ENCODE measurements around the gene LDLRAD4. TPM values are rescaled to one million over a fixed set of nuclear protein-coding genes. Genes with fewer than 3 reads are reported as not detected.

Gene LDLRAD4
- total RNA-seq, 1 donor from 2014 or later = 20.4 TPM

DNA sequence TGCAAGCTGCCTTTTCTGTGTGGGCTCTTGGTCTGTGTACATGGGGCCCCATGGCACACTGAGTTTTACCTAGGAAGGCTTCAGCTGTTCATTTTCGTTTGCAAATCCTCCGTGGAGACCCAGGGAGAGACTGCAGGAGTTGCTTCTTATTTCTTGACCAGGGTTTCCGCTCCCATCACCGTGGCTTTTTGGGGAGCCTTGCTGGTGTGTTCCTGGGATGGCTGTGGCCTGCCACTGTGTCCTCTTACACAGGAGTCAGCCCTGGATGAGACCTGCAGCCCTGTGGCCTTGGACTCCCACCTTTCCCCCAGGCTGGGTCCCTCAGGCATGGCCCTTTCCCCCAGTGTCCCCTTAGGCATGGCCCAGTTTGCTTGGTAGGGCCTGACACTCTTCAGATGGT, 370.8 kb downstream of the LDLRAD4 start:
- H3K4me3 Mint-ChIP-seq (ENCODE audit: unreplicated experiment) = no peak overlapping the region
- TF ChIP-seq, protein P1, sequence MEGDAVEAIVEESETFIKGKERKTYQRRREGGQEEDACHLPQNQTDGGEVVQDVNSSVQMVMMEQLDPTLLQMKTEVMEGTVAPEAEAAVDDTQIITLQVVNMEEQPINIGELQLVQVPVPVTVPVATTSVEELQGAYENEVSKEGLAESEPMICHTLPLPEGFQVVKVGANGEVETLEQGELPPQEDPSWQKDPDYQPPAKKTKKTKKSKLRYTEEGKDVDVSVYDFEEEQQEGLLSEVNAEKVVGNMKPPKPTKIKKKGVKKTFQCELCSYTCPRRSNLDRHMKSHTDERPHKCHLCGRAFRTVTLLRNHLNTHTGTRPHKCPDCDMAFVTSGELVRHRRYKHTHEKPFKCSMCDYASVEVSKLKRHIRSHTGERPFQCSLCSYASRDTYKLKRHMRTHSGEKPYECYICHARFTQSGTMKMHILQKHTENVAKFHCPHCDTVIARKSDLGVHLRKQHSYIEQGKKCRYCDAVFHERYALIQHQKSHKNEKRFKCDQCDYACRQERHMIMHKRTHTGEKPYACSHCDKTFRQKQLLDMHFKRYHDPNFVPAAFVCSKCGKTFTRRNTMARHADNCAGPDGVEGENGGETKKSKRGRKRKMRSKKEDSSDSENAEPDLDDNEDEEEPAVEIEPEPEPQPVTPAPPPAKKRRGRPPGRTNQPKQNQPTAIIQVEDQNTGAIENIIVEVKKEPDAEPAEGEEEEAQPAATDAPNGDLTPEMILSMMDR (IDR thresholded peaks at IDR 0.05) = no peak
- DNase-seq (ENCODE audit: extremely low spot score, unreplicated experiment) = peak; percentile 53
- no peak overlapping the region for H3K27ac Mint-ChIP-seq (ENCODE audit: unreplicated experiment)
- H3K36me3 Mint-ChIP-seq (ENCODE audit: unreplicated experiment) = no peaks in the 10 kb centered on the region
- H3K27me3 Mint-ChIP-seq (ENCODE audit: unreplicated experiment) = no peaks in the 10 kb centered on the region
- H3K4me1 Mint-ChIP-seq (ENCODE audit: unreplicated experiment) = no peaks in the 10 kb centered on the region
- H3K9me3 Mint-ChIP-seq (ENCODE audit: unreplicated experiment) = no peaks in the 10 kb centered on the region

DNA sequence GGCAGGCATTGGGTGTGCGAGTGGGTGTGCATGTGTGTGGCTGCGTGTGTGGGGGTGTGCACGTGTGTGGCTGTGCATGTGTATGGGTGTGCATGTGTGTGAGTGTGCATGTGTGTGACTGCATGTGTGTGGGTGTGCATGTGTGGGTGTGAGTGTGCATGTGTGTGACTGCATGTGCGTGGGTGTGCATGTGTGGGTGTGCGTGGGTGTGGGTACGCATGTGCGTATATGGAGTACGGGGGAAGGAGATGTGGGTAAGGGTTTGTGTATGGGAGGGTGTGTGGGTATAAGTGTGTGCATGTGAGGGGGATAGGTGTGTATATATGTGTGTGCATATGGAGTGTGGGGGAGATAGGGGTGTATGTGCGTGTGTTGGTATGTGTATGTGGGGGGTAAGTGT, 371.4 kb downstream of the LDLRAD4 start:
- TF ChIP-seq, protein P1 (IDR thresholded peaks at IDR 0.05) = no peak
- no peaks in the 10 kb centered on the region for H3K36me3 Mint-ChIP-seq (ENCODE audit: unreplicated experiment)
- no peaks in the 10 kb centered on the region for H3K4me1 Mint-ChIP-seq (ENCODE audit: unreplicated experiment)
- no peaks in the 10 kb centered on the region for H3K27me3 Mint-ChIP-seq (ENCODE audit: unreplicated experiment)
- no peak overlapping the region for H3K4me3 Mint-ChIP-seq (ENCODE audit: unreplicated experiment)
- H3K9me3 Mint-ChIP-seq (ENCODE audit: unreplicated experiment) = peaks cover 2% of the 10 kb centered on the region
- no peak overlapping the region for H3K27ac Mint-ChIP-seq (ENCODE audit: unreplicated experiment)
- DNase-seq (ENCODE audit: extremely low spot score, unreplicated experiment) = peak; percentile 62

GRCh38 chr18:13592246-13592645, 373.7 kb downstream of the LDLRAD4 start:
- Mint-ChIP-seq H3K27me3 (ENCODE audit: unreplicated experiment) (peaks cover 3% of the 10 kb centered on the region), H3K27ac (ENCODE audit: unreplicated experiment) (no peak overlapping the region), H3K9me3 (ENCODE audit: unreplicated experiment) (peaks cover 22% of the 10 kb centered on the region), H3K4me1 (ENCODE audit: unreplicated experiment) (no peaks in the 10 kb centered on the region), H3K36me3 (ENCODE audit: unreplicated experiment) (no peaks in the 10 kb centered on the region), H3K4me3 (ENCODE audit: unreplicated experiment) (no peak overlapping the region)
- TF ChIP-seq, protein P1 (IDR thresholded peaks at IDR 0.05) = no peak
- DNase-seq (ENCODE audit: extremely low spot score, unreplicated experiment) = no peak

GRCh38 chr18:13594551-13594950, 376.0 kb downstream of the LDLRAD4 start:
- no peaks in the 10 kb centered on the region for H3K4me1 Mint-ChIP-seq (ENCODE audit: unreplicated experiment)
- no peak overlapping the region for H3K27ac Mint-ChIP-seq (ENCODE audit: unreplicated experiment)
- no peak for DNase-seq (ENCODE audit: extremely low spot score, unreplicated experiment)
- TF ChIP-seq, protein P1 (IDR thresholded peaks at IDR 0.05) = no peak
- H3K36me3 Mint-ChIP-seq (ENCODE audit: unreplicated experiment) = no peaks in the 10 kb centered on the region
- H3K27me3 Mint-ChIP-seq (ENCODE audit: unreplicated experiment) = peaks cover 3% of the 10 kb centered on the region
- H3K9me3 Mint-ChIP-seq (ENCODE audit: unreplicated experiment) = peaks cover 38% of the 10 kb centered on the region
- H3K4me3 Mint-ChIP-seq (ENCODE audit: unreplicated experiment) = no peak overlapping the region

GRCh38 chr18:13597068-13597467, 378.5 kb downstream of the LDLRAD4 start:
- Mint-ChIP-seq H3K27me3 (ENCODE audit: unreplicated experiment) (peaks cover 3% of the 10 kb centered on the region), H3K4me3 (ENCODE audit: unreplicated experiment) (no peak overlapping the region), H3K27ac (ENCODE audit: unreplicated experiment) (no peak overlapping the region), H3K4me1 (ENCODE audit: unreplicated experiment) (no peaks in the 10 kb centered on the region), H3K36me3 (ENCODE audit: unreplicated experiment) (no peaks in the 10 kb centered on the region), H3K9me3 (ENCODE audit: unreplicated experiment) (peaks cover 38% of the 10 kb centered on the region)
- no peak for DNase-seq (ENCODE audit: extremely low spot score, unreplicated experiment)
- TF ChIP-seq, protein P1 (IDR thresholded peaks at IDR 0.05) = no peak
